Upper lobe of right lung (tissue), 1 donor: ENCODE data around the gene FANCD2. TPM values are rescaled to one million over a fixed set of nuclear protein-coding genes. Genes with fewer than 3 reads are reported as not detected.
"Not testable (repeated sequence)": the region's sequence is repeated elsewhere in the genome, so short reads cannot be mapped to it uniquely, and the experiment has no call there.

Experiments
- ATAC-seq: fragments of 200-7000 bp; cut with Tn5 transposase; one replicate; pipeline ENCODE4 v1.9.1; 2020; ENCODE audit warnings: mild to moderate bottlenecking, moderate library complexity
- DNase-seq: peaks from one replicate; pipeline ENCODE4 v3.0.0-alpha.2; 2020
- H3K27ac ChIP-seq: fragments of 200-600 bp; one replicate; pipeline ENCODE4 v1.8.0; 2022
- H3K27me3 ChIP-seq: fragments of 200-600 bp; one replicate; pipeline ENCODE4 v1.8.0; 2022; ENCODE audit warnings: mild to moderate bottlenecking
- H3K36me3 ChIP-seq: fragments of 200-600 bp; one replicate; pipeline ENCODE4 v1.8.0; 2022
- H3K4me1 ChIP-seq: fragments of 200-600 bp; one replicate; pipeline ENCODE4 v1.8.0; 2022
- H3K4me3 ChIP-seq: fragments of 200-600 bp; one replicate; pipeline ENCODE4 v1.8.0; 2022; ENCODE audit warnings: mild to moderate bottlenecking
- H3K9me3 ChIP-seq: fragments of 200-600 bp; one replicate; pipeline ENCODE4 v1.8.0; 2022
- CTCF ChIP-seq: fragments of 200-600 bp; IDR thresholded peaks from one replicate; pipeline ENCODE4 v1.8.0; 2022; ENCODE audit warnings: antibody characterized with exemption
- intact Hi-C: fragments of 100-400 bp; cut with DNase I; formaldehyde crosslinking; loops from one replicate; pipeline ENCODE4 v1.11.0; 2022
- total RNA-seq: library from RNA; stranded (reverse); fragmentation: NEBNext Ultra II Directional; extraction: Animal tissue kit (Norgen Biotek cat#: 25700); gene quantifications from one replicate; pipeline ENCODE4 v1.2.1, GENCODE V29; 2021
- donor health status: DM: no; HTN: yes; CAD: no; lungs with severe emphysema.

The FANCD2 gene
- total RNA-seq, 1 donor from 2014 or later = 5.3 TPM

GRCh38 chr3:10116138-10116460, 89.9 kb downstream of the FANCD2 start:
- peaks cover 23% of the 10 kb centered on the region for H3K4me1 ChIP-seq
- H3K27ac ChIP-seq = peak overlapping the region; percentile 87
- H3K27me3 ChIP-seq = no peaks in the 10 kb centered on the region
- peak overlapping the region; percentile 86 for H3K4me3 ChIP-seq
- peak; percentile 62 for DNase-seq
- intact Hi-C loops = no loop called here
- H3K36me3 ChIP-seq = peaks cover 7% of the 10 kb centered on the region
- ATAC-seq = peak; percentile 16
- no peak for TF ChIP-seq CTCF
- H3K9me3 ChIP-seq = no peaks in the 10 kb centered on the region

GRCh38 chr3:10116928-10117327, 90.7 kb downstream of the FANCD2 start:
- TF ChIP-seq CTCF = no peak
- peaks cover 23% of the 10 kb centered on the region for H3K4me1 ChIP-seq
- no peaks in the 10 kb centered on the region for H3K9me3 ChIP-seq
- peaks cover 16% of the 10 kb centered on the region for H3K36me3 ChIP-seq
- H3K27me3 ChIP-seq = no peaks in the 10 kb centered on the region
- intact Hi-C loops = no loop called here
- DNase-seq = no peak
- ATAC-seq = no peak
- peak overlapping the region; percentile 86 for H3K4me3 ChIP-seq
- no peak overlapping the region for H3K27ac ChIP-seq

- Histone ChIP-seq H3K4me1 (peaks cover 25% of the 10 kb centered on the region), H3K36me3 (peaks cover 22% of the 10 kb centered on the region), H3K27ac (no peak overlapping the region), H3K27me3 (no peaks in the 10 kb centered on the region), H3K4me3 (no peak overlapping the region), H3K9me3 (no peaks in the 10 kb centered on the region)
- DNase-seq = no peak
- intact Hi-C loops = no loop called here
- TF ChIP-seq CTCF = no peak
- ATAC-seq = no peak
Observed at GRCh38 chr3:10119376-10119775, 93.1 kb downstream of the FANCD2 start.

GRCh38 chr3:10121064-10121463, 94.8 kb downstream of the FANCD2 start:
- Histone ChIP-seq H3K4me1 (peaks cover 22% of the 10 kb centered on the region), H3K4me3 (no peak overlapping the region), H3K9me3 (no peaks in the 10 kb centered on the region), H3K27me3 (no peaks in the 10 kb centered on the region), H3K36me3 (peaks cover 31% of the 10 kb centered on the region), H3K27ac (no peak overlapping the region)
- intact Hi-C loops = no loop called here
- DNase-seq = no peak
- no peak for ATAC-seq
- TF ChIP-seq CTCF = no peak

GRCh38 chr3:10122724-10123123, 96.5 kb downstream of the FANCD2 start:
- intact Hi-C loops = no loop called here
- Histone ChIP-seq H3K36me3 (peaks cover 48% of the 10 kb centered on the region), H3K9me3 (no peaks in the 10 kb centered on the region), H3K4me3 (no peak overlapping the region), H3K27ac (no peak overlapping the region), H3K27me3 (no peaks in the 10 kb centered on the region), H3K4me1 (peaks cover 12% of the 10 kb centered on the region)
- ATAC-seq = no peak
- DNase-seq = no peak
- TF ChIP-seq CTCF = no peak

- ATAC-seq, H3K9me3 ChIP-seq, H3K4me3 ChIP-seq, H3K36me3 ChIP-seq, H3K27ac ChIP-seq, H3K4me1 ChIP-seq, DNase-seq, intact Hi-C loops, H3K27me3 ChIP-seq: not testable (repeated sequence)
Observed at GRCh38 chr3:10135872-10136271, 109.6 kb downstream of the FANCD2 start.
